ENCODE results near the gene TAF11L12. TPM values are rescaled to one million over a fixed set of nuclear protein-coding genes. Genes with fewer than 3 reads are reported as not detected.
"Not testable (repeated sequence)": the region's sequence is repeated elsewhere in the genome, so short reads cannot be mapped to it uniquely, and the experiment has no call there.

Gene TAF11L12
- total RNA-seq, 1 experiment from 2014 or later: not detected

- H3K9me2 ChIP-seq (replicated peaks; ENCODE audit: low read length): no peaks in the 10 kb centered on the region
- DNase-seq (no peak), ATAC-seq (no peak)
- ChIA-PET POLR2A (ENCODE audit: unreplicated experiment) (no interaction called here), CTCF (no interaction called here)
- no peak overlapping the region for H3K4me2 ChIP-seq (ENCODE audit: low read length)
- no peaks in the 10 kb centered on the region for H3F3A ChIP-seq (ENCODE audit: low read length, unreplicated experiment)
- H3K4me3 ChIP-seq (ENCODE audit: low read length): no peak overlapping the region
- H3K79me2 ChIP-seq (ENCODE audit: low read length): no peaks in the 10 kb centered on the region
- BruUV-seq (replicated peaks): no TSS peak
- H2AFZ ChIP-seq (ENCODE audit: low read length): no peak overlapping the region
- no peak overlapping the region for H3K27ac ChIP-seq (ENCODE audit: low read length)
- H3K9ac ChIP-seq (ENCODE audit: low read length): no peak overlapping the region
- H3K36me3 ChIP-seq (ENCODE audit: low read depth, low read length): no peaks in the 10 kb centered on the region
- H4K20me1 ChIP-seq (ENCODE audit: low read length): no peaks in the 10 kb centered on the region
- intact Hi-C loops (cut with micrococcal nuclease): no loop called here
- TF ChIP-seq CTCF (conservative IDR thresholded peaks at IDR 0.05; ENCODE audit: low read depth, low read length): no peak
- no peak for TF ChIP-seq EZH2 (IDR thresholded peaks at IDR 0.05; ENCODE audit: low read length, unreplicated experiment)
- TF ChIP-seq EZH2phosphoT487 (IDR thresholded peaks at IDR 0.05; ENCODE audit: borderline replicate concordance, low read length): no peak
- H3K27me3 ChIP-seq (ENCODE audit: low read length): no peaks in the 10 kb centered on the region
- no peaks in the 10 kb centered on the region for H3K9me3 ChIP-seq (ENCODE audit: low read length)
- H3K4me1 ChIP-seq (ENCODE audit: insufficient read depth, low read length): no peaks in the 10 kb centered on the region
Observed at GRCh38 chr5:17604951-17605350, 5.2 kb upstream of the TAF11L12 start.

GRCh38 chr5:17607461-17607860, 2.7 kb upstream of the TAF11L12 start:
- H3K79me2 ChIP-seq (ENCODE audit: low read length); H2AFZ ChIP-seq (ENCODE audit: low read length); H3K4me3 ChIP-seq (ENCODE audit: low read length); BruUV-seq (replicated peaks); H3K36me3 ChIP-seq (ENCODE audit: low read depth, low read length); ATAC-seq; H4K20me1 ChIP-seq (ENCODE audit: low read length); H3K9me3 ChIP-seq (ENCODE audit: low read length); H3K27me3 ChIP-seq (ENCODE audit: low read length); H3K27ac ChIP-seq (ENCODE audit: low read length); CTCF ChIA-PET; H3K4me2 ChIP-seq (ENCODE audit: low read length); POLR2A ChIA-PET (ENCODE audit: unreplicated experiment); DNase-seq; H3F3A ChIP-seq (ENCODE audit: low read length, unreplicated experiment); H3K9ac ChIP-seq (ENCODE audit: low read length); H3K9me2 ChIP-seq (replicated peaks; ENCODE audit: low read length); H3K4me1 ChIP-seq (ENCODE audit: insufficient read depth, low read length); intact Hi-C loops (cut with micrococcal nuclease): not testable (repeated sequence)

GRCh38 chr5:17614872-17615605, 4.8 kb downstream of the TAF11L12 start:
- Histone ChIP-seq H3K36me3 (ENCODE audit: low read depth, low read length) (no peaks in the 10 kb centered on the region), H2AFZ (ENCODE audit: low read length) (no peak overlapping the region), H3K9ac (ENCODE audit: low read length) (no peak overlapping the region), H3K4me2 (ENCODE audit: low read length) (no peak overlapping the region), H3K27me3 (ENCODE audit: low read length) (no peaks in the 10 kb centered on the region), H3K79me2 (ENCODE audit: low read length) (no peaks in the 10 kb centered on the region), H4K20me1 (ENCODE audit: low read length) (no peaks in the 10 kb centered on the region), H3K9me3 (ENCODE audit: low read length) (no peaks in the 10 kb centered on the region), H3K9me2 (replicated peaks; ENCODE audit: low read length) (no peaks in the 10 kb centered on the region), H3K4me3 (ENCODE audit: low read length) (no peak overlapping the region), H3K27ac (ENCODE audit: low read length) (no peak overlapping the region), H3F3A (ENCODE audit: low read length, unreplicated experiment) (no peaks in the 10 kb centered on the region), H3K4me1 (ENCODE audit: insufficient read depth, low read length) (peaks cover 12% of the 10 kb centered on the region)
- DNase-seq (no peak), ATAC-seq (no peak)
- ChIA-PET POLR2A (ENCODE audit: unreplicated experiment) (no interaction called here), CTCF (no interaction called here)
- no peak for TF ChIP-seq CTCF (conservative IDR thresholded peaks at IDR 0.05; ENCODE audit: low read depth, low read length)
- TF ChIP-seq EZH2 (IDR thresholded peaks at IDR 0.05; ENCODE audit: low read length, unreplicated experiment): no peak
- no peak for TF ChIP-seq EZH2phosphoT487 (IDR thresholded peaks at IDR 0.05; ENCODE audit: borderline replicate concordance, low read length)
- no TSS peak for BruUV-seq (replicated peaks)
- intact Hi-C loops (cut with micrococcal nuclease): no loop called here
